HG03521 (cell line): Measurements from ENCODE around the gene GARIN5B.

Experiments
- ATAC-seq: cut with Tn5 transposase; IDR thresholded peaks from one replicate; pipeline ENCODE4 v1.9.1; 2021; ENCODE audit warnings: mild to moderate bottlenecking, moderate library complexity; ENCODE audit not compliant: unreplicated experiment

The GARIN5B gene

DNA sequence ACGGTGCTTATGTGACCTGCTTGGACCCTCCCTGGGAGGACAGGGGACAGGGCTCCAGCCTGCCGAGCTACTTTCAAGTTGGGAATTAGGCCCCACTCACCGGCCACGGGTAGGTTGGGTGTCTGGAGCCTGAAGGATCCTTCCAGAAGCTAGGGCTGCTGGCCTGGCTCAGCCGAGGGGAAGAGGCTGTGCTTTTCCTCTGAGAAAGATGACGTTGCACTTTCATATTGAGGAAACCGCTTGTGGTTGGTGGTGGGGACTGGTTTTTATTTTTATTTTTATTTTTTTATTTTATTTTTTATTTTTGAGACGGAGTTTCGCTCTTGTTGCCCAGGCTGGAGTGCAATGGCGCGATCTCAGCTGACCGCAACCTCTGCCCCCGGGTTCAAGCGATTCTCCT is 37.9 kb downstream of the GARIN5B start, which contains the start of gene TMEM150B:
TSS of gene TMEM150B (minus strand) at position 170 of the 400 bp plus-strand sequence. CDS start 4,305 bp downstream, outside the sequence.
- no peak for ATAC-seq

- no peak for ATAC-seq
Observed at GRCh38 chr19:55324662-55325061, 38.4 kb downstream of the GARIN5B start.

DNA sequence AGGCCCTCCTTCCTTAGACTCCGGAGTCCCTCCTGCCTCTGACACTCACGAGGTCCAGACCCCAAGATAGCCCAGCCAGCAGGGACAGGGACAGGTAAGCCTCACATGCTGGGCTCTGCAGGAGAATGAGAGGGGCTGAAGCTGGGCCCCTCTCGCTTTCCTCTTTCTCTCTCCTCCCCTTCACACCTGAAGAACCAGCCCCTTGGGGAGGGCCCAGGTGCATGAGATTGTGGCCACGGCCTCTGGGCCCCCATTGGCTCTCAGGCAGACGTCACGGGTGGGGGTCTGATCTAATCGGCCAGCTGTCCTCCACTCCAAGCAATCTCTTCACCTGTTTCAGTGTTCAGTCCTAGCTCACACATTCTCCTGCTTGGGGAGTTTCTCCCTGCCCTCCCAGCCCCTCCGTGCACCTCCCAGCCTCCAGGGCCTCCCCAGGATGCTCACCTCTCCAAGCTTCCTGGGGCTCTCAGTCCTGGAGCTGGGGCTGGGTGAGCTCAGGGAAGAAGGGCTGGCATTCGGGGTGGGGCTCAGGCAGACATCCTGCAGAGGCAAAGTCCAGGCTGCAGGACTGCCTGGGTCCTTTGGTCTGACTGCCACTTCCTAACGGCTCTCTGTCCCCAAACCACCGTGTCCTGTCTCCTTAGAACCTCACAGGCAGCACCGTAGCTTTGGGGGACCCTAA is 40.7 kb downstream of the GARIN5B start:
- no peak for ATAC-seq

- no peak for ATAC-seq
Observed at GRCh38 chr19:55321466-55322137, 41.5 kb downstream of the GARIN5B start.

DNA sequence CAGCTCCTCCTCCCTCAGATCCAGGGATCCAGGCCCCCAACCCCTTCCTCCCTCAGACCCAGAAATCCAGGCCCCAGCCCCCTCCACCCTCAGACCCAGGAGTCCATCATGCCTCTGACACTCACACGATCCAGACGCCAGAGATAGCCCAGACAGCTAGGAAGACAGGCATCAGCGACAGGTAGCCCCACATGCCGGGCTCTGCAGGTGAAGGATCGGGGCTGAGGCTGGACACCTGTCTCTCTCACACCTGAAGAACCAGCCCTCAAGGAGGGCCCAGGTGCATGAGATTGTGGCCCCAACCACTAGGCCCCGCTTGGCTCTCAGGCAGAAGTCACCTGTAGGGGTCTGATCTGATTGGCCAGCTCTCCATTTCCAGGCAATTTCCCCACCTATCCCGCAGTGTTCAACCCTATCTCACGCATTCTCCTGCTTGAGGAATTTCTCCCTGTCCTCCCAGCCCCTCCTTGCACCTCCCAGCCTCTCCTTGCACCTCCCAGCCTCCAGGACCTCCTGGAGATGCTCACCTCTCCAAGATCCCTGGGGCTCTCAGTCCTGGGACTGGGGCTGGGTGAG is 42.1 kb downstream of the GARIN5B start:
- ATAC-seq: no peak

DNA sequence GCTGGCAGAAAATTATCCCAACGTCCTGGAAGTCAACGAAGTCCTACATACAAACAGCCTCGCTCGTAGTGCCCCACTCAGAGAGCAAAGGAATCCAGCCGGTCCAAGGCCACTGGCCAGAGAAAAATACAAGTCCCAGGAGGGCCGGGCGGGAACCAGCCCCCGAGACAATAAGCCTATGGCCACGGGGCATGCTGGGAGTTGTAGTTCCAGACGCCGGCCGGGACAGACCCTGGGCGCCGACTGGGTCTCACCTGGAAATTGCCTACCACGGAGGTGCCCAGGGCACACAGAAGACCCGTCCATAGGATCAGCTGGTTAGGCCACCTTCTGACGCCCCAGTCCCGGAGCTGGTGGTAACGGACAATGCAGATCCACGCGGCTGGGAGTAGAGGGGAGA is 43.3 kb downstream of the GARIN5B start:
- ATAC-seq: no peak

- ATAC-seq: no peak
Observed at GRCh38 chr19:55316646-55317045, 46.4 kb downstream of the GARIN5B start.

DNA sequence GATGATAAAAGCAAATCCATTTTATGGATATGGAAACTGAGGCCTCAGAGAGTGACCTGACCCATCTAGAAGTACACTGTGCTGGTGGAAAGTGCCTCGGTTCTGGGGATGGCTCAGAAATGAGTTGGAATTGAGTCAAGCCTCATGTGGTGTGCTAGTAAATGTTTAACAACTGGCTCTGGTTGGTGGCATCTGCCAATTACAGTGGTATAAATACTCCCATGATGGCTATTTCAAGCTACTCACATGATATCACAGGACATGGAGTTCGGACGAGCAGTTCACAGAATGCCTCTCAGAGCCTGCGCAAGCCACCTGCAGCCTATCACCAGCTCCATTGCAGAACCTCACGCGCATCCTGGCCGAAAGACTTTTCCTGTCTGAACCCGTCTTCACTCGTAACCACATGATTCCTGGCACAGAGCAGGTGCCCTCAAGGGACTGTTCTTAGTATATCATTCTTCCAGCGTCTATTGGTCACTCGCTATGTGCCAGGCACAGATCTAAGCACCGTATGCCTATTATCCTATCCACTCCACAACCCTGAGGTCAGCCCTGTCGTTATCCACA is 47.0 kb downstream of the GARIN5B start:
- no peak for ATAC-seq

- ATAC-seq: no peak
Observed at GRCh38 chr19:55314396-55314795, 48.7 kb downstream of the GARIN5B start.

DNA sequence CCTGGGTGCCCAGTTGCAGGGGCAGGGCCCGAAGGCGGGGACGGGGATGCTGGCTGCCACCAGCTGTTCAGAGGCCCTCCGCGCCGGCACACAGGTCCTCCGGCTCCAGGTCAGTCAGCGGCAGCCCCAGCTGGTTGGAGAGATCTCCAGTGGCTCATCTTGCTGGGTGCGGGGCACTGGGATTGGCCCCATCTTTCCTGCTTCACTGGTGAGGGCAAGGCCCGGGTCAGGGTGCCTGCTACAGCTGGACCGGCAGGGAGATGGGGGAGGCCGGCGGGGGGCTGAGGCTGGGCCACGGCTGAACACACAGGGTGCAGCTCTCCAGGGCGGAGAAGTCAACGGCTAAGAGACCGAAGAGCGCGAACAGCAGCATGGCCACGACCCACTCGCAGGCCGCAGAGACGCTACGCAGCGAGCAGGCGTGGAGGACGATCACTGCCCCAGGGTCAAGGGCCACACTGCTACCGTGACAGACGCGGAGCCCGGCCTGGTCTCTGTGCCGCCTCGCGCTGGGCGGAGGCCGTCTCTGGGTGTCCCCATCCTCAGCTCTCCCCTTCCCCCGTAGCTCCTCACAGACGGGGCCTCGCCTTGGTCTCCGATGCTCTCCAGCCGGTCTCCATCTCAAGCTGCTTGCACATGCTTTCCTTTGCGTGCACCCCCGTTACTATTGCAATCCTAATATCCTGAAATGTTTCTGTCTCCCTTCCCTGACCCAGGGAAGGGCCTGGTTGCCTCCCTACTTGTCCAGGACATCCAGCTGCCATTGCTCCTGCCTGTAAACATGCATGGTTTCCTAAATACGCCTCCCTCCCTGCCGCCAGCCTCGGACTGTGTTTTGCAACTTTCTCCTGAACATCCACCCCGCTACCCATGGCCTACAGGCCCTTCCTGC is 50.2 kb downstream of the GARIN5B start:
- ATAC-seq: no peak

GRCh38 chr19:55311797-55312196 is 51.3 kb downstream of the GARIN5B start:
- ATAC-seq: no peak

DNA sequence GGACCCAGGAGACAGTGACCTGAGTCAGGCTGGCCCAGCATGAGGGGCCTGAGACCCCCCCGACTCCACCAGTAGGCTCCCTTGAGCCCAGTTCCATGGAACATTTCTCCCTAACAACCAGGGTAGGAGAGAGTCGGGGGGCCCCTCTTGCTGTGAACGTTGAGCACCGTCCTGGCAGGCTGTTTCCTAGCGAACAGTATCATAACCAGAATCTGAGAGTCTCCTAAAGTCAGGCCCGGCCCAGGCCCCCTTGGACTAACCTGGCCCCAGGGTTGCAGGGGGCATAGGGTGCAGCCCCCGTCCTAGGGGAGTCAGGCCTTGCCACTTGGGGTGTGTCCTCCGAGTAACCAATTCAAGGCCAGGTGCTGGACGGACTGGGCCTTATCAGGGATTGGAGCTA is 51.7 kb downstream of the GARIN5B start:
- ATAC-seq: no peak

DNA sequence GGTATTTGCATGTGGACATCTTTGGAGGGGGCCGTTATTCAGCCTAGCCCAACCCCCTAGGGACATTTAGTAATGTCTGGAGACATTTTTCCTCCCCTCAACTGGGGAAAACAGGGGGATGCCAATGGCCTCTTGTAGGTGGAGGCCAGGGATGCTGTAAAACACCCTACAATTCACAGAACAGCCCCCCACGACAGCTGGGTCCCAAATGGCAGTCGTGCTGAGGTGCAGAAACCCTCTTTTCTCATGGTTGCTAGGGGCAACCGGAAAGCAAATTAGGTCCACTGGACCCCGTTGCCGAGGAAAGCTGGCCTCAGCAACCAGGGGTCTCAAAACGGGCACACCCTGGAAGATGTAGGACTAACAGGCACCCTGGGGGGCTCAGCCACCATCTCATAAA is 52.6 kb downstream of the GARIN5B start:
- no peak for ATAC-seq

- ATAC-seq: no peak
Observed at GRCh38 chr19:55309448-55309847, 53.6 kb downstream of the GARIN5B start.

GRCh38 chr19:55308281-55308680 is 54.8 kb downstream of the GARIN5B start:
- no peak for ATAC-seq

GRCh38 chr19:55306712-55307111 is 56.3 kb downstream of the GARIN5B start:
- no peak for ATAC-seq

DNA sequence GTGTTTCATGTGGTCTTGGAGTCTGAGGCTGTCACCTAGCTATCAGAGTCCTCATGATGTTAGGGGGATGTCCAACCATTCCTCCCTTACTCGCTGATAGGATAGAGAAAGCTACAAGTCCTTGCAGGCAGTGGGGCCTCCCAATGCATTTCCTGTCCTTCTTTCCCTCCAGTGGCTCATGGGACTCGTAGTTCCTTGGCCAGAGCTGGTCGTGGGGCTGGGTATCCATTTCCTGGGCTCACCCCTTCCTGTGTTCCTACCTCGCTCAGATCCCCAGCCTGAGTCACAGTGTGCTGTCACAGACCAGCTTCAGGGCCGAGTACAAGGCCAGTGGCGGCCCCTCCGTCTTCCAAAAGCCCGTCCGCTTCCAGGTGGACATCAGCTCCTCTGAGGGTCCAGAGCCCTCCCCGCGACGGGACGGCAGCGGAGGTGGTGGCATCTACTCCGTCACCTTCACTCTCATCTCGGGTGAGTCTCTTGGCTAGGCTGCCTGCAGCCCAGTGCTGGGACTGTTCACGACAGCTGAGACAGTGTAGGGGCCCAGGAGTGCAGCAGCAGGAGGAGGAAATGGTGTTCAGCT is 57.0 kb downstream of the GARIN5B start:
- no peak for ATAC-seq

- no peak for ATAC-seq
Observed at GRCh38 chr19:55305491-55305890, 57.6 kb downstream of the GARIN5B start.

- no peak for ATAC-seq
Observed at GRCh38 chr19:55304980-55305379, 58.1 kb downstream of the GARIN5B start.
